Upper lobe of right lung (tissue), 1 donor: ENCODE measurements around the gene GALNT18. TPM values are rescaled to one million over a fixed set of nuclear protein-coding genes. Genes with fewer than 3 reads are reported as not detected.

ENCODE experiments used
- ATAC-seq: fragments of 200-7000 bp; cut with Tn5 transposase; one replicate; pipeline ENCODE4 v1.9.1; 2020; ENCODE audit warnings: mild to moderate bottlenecking, moderate library complexity
- DNase-seq: peaks from one replicate; pipeline ENCODE4 v3.0.0-alpha.2; 2020
- H3K27ac ChIP-seq: fragments of 200-600 bp; one replicate; pipeline ENCODE4 v1.8.0; 2022
- H3K27me3 ChIP-seq: fragments of 200-600 bp; one replicate; pipeline ENCODE4 v1.8.0; 2022; ENCODE audit warnings: mild to moderate bottlenecking
- H3K36me3 ChIP-seq: fragments of 200-600 bp; one replicate; pipeline ENCODE4 v1.8.0; 2022
- H3K4me1 ChIP-seq: fragments of 200-600 bp; one replicate; pipeline ENCODE4 v1.8.0; 2022
- H3K4me3 ChIP-seq: fragments of 200-600 bp; one replicate; pipeline ENCODE4 v1.8.0; 2022; ENCODE audit warnings: mild to moderate bottlenecking
- H3K9me3 ChIP-seq: fragments of 200-600 bp; one replicate; pipeline ENCODE4 v1.8.0; 2022
- CTCF ChIP-seq: fragments of 200-600 bp; IDR thresholded peaks from one replicate; pipeline ENCODE4 v1.8.0; 2022; ENCODE audit warnings: antibody characterized with exemption
- intact Hi-C: fragments of 100-400 bp; cut with DNase I; formaldehyde crosslinking; loops from one replicate; pipeline ENCODE4 v1.11.0; 2022
- total RNA-seq: library from RNA; stranded (reverse); fragmentation: NEBNext Ultra II Directional; extraction: Animal tissue kit (Norgen Biotek cat#: 25700); gene quantifications from one replicate; pipeline ENCODE4 v1.2.1, GENCODE V29; 2021
- donor health status: DM: no; HTN: yes; CAD: no; lungs with severe emphysema.

The GALNT18 gene
- total RNA-seq, 1 donor from 2014 or later, result 55.5 TPM

GRCh38 chr11:11430431-11430830 is 191.4 kb downstream of the GALNT18 start:
- Histone ChIP-seq H3K27me3 (no peaks in the 10 kb centered on the region), H3K4me3 (no peak overlapping the region), H3K4me1 (peaks cover 28% of the 10 kb centered on the region), H3K9me3 (no peaks in the 10 kb centered on the region), H3K36me3 (no peaks in the 10 kb centered on the region), H3K27ac (no peak overlapping the region)
- DNase-seq (no peak), ATAC-seq (no peak)
- intact Hi-C loops, result no loop called here
- no peak for TF ChIP-seq CTCF

- no peak for TF ChIP-seq CTCF
- Histone ChIP-seq H3K27me3 (no peaks in the 10 kb centered on the region), H3K27ac (no peak overlapping the region), H3K4me3 (no peak overlapping the region), H3K36me3 (no peaks in the 10 kb centered on the region), H3K4me1 (peaks cover 28% of the 10 kb centered on the region), H3K9me3 (no peaks in the 10 kb centered on the region)
- ATAC-seq (no peak), DNase-seq (no peak)
- intact Hi-C loops, result no loop called here
These were observed 193.1 kb downstream of the GALNT18 start for GRCh38 chr11:11428714-11429113.

- intact Hi-C loops, result no loop called here
- Histone ChIP-seq H3K4me3 (no peak overlapping the region), H3K27me3 (no peaks in the 10 kb centered on the region), H3K9me3 (no peaks in the 10 kb centered on the region), H3K27ac (peak overlapping the region; percentile 6), H3K4me1 (peaks cover 28% of the 10 kb centered on the region), H3K36me3 (no peaks in the 10 kb centered on the region)
- no peak for DNase-seq
- TF ChIP-seq CTCF, result no peak
- no peak for ATAC-seq
These were observed 194.3 kb downstream of the GALNT18 start for GRCh38 chr11:11427542-11427941.

- peak; percentile 31 for ATAC-seq
- intact Hi-C loops, result no loop called here
- no peaks in the 10 kb centered on the region for H3K9me3 ChIP-seq
- DNase-seq, result no peak
- H3K27me3 ChIP-seq, result no peaks in the 10 kb centered on the region
- H3K4me3 ChIP-seq, result no peak overlapping the region
- no peaks in the 10 kb centered on the region for H3K36me3 ChIP-seq
- peaks cover 31% of the 10 kb centered on the region for H3K4me1 ChIP-seq
- no peak for TF ChIP-seq CTCF
- peak overlapping the region; percentile 6 for H3K27ac ChIP-seq
These were observed 194.7 kb downstream of the GALNT18 start for GRCh38 chr11:11427140-11427539.

DNA sequence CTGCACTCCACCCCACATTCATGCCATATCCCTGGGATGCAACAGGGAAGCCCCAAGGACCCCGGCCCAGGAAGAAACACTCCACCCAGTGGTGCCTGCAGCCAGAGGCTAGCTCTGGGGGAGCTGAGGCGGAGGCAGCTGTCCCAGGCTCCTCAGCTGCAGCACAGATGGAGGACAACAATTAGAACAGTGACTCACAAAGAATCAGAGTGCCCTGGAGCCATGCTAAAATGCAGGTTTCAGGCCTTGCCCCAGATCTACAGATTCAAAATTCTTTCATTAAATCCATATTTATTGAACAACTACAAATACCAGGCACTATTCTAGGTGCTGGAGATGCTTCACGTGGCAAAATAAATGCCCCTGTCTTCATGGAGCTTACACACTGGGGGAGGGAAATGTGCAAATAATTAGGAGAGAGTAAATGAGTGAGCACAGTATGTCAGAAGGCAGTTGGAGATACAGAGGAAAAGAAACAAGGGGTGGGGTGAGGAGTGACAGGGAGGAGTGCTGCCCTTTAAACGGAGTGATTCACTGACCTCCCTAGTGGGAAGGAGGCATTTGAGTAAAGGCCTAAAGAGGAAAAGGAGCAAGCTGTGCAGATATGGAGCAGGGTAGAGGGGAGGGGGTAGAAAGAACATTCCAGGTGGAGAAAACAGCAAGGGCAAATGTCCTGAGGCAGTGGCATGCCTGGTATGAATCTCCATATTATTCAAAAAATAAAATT is 195.4 kb downstream of the GALNT18 start:
- no peak for TF ChIP-seq CTCF
- H3K36me3 ChIP-seq, result no peaks in the 10 kb centered on the region
- H3K27ac ChIP-seq, result no peak overlapping the region
- H3K27me3 ChIP-seq, result no peaks in the 10 kb centered on the region
- ATAC-seq (no peak), DNase-seq (no peak)
- peaks cover 32% of the 10 kb centered on the region for H3K4me1 ChIP-seq
- no peaks in the 10 kb centered on the region for H3K9me3 ChIP-seq
- H3K4me3 ChIP-seq, result no peak overlapping the region
- intact Hi-C loops, result no loop called here

GRCh38 chr11:11425806-11426205 is 196.0 kb downstream of the GALNT18 start:
- no peak overlapping the region for H3K4me3 ChIP-seq
- peaks cover 37% of the 10 kb centered on the region for H3K4me1 ChIP-seq
- no peak for DNase-seq
- H3K36me3 ChIP-seq, result no peaks in the 10 kb centered on the region
- intact Hi-C loops, result no loop called here
- no peak for ATAC-seq
- H3K27ac ChIP-seq, result no peak overlapping the region
- no peaks in the 10 kb centered on the region for H3K27me3 ChIP-seq
- H3K9me3 ChIP-seq, result no peaks in the 10 kb centered on the region
- no peak for TF ChIP-seq CTCF
